H1 (cell line): ENCODE data around the gene C1RL. TPM values are rescaled to one million over a fixed set of nuclear protein-coding genes. Genes with fewer than 3 reads are reported as not detected.

Experiments used
- TBP ChIP-seq: IDR thresholded peaks from 2 replicates; pipeline ENCODE4 v1.6.1; 2011; ENCODE audit warnings: low read depth, low read length, improper control_type of control experiment
- polyA plus RNA-seq, 7 experiments: library from polyadenylated mRNA; depleted of rRNA in 3 of 7; stranded (reverse) in 5 of 7; unstranded in 2 of 7; fragments of >200 nt in 5 of 7; fragments of 200-250 nt in 2 of 7; gene quantifications; 1 replicate in 5 of 7; 2 replicates in 1 of 7; 4 replicates in 1 of 7; pipeline versions ENCODE4 v1.2.1 to v1.2.3, GENCODE V29; 2011 to 2013; ENCODE audit warnings: missing spikeins in 2 of 7, mixed read lengths in 2 of 7
- total RNA-seq: library from RNA; stranded (reverse); fragmentation: NEBNext Ultra II Directional; extraction: Animal tissue kit (Norgen Biotek cat#: 25700); gene quantifications from 2 replicates; pipeline ENCODE4 v1.2.1, GENCODE V29; 2021

Gene C1RL
- total and polyA plus RNA-seq, 2 of the 8 experiments (the other 6 are each of a cell fraction or from before 2014, with no cell fraction given) = 11.4 to 15.5 TPM

DNA sequence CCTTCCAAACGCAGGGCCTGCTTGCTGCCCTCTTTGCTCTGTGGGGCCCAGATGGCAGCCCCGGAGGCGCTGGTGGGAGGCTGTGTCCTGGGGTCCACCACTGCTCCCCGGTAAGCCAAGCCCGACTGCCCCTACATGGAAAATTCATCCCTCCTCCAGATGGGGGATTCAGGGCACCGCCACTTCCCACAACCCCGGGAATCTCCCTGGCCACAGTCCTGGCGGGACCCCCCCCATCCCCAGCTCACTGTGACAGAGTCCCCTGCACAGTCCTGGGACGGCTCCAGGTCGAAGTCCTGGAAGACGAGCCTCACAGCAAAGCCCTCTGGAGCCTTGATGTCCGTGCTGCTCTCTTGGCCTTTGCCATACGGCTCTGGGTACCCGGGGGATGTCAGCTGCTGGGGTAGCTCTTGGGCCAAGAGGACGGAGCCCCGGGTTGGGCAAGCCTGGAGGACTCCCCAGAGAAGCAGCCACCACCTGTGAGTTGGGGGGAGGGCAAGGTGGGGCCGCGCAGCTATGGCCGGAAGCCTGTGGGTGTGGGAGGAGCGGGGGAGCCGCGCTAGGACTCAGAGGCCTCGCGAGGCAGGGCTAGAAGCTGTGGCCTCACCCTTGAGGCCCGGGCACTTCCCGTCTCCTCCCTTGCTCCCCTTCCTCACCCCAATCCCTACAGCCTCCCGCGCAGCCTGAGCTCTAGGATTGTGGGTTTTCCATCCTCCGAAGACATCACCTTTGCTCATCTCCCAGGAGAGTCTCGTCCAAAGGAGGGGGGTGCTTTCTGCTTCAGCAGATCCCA lies 815 bp downstream of the C1RL start (continued):
- 0 out of 2 replicates have a peak, but pooled peaks have one; percentile 34 for TF ChIP-seq TBP
